ENCODE measurements around the gene PPP1R1B.

Gene PPP1R1B

GRCh38 chr17:39674702-39675389 lies 48.1 kb downstream of the PPP1R1B start:
- no peak for TF ChIP-seq CTCF (IDR thresholded peaks at IDR 0.05; ENCODE audit: control insufficient read depth, extremely low read depth, insufficient read depth)
- no peak overlapping the region for H3K4me3 ChIP-seq (ENCODE audit: low read depth, low read length)
- DNase-seq (ENCODE audit: low read depth): no peak

- H3K4me3 ChIP-seq (ENCODE audit: low read depth, low read length): no peak overlapping the region
- no peak for TF ChIP-seq CTCF (IDR thresholded peaks at IDR 0.05; ENCODE audit: control insufficient read depth, extremely low read depth, insufficient read depth)
- no peak for DNase-seq (ENCODE audit: low read depth)
Measured at GRCh38 chr17:39675390-39676082, 48.8 kb downstream of the PPP1R1B start.

- no peak for TF ChIP-seq CTCF (IDR thresholded peaks at IDR 0.05; ENCODE audit: control insufficient read depth, extremely low read depth, insufficient read depth)
- DNase-seq (ENCODE audit: low read depth): no peak
- no peak overlapping the region for H3K4me3 ChIP-seq (ENCODE audit: low read depth, low read length)
Measured at GRCh38 chr17:39676198-39676819, 49.6 kb downstream of the PPP1R1B start.

GRCh38 chr17:39677072-39677471 lies 50.3 kb downstream of the PPP1R1B start:
- no peak for DNase-seq (ENCODE audit: low read depth)
- no peak for TF ChIP-seq CTCF (IDR thresholded peaks at IDR 0.05; ENCODE audit: control insufficient read depth, extremely low read depth, insufficient read depth)
- H3K4me3 ChIP-seq (ENCODE audit: low read depth, low read length): no peak overlapping the region

- DNase-seq (ENCODE audit: low read depth): no peak
- TF ChIP-seq CTCF (IDR thresholded peaks at IDR 0.05; ENCODE audit: control insufficient read depth, extremely low read depth, insufficient read depth): no peak
- H3K4me3 ChIP-seq (ENCODE audit: low read depth, low read length): no peak overlapping the region
Measured at GRCh38 chr17:39677542-39678339, 51.0 kb downstream of the PPP1R1B start.

- no peak for DNase-seq (ENCODE audit: low read depth)
- no peak overlapping the region for H3K4me3 ChIP-seq (ENCODE audit: low read depth, low read length)
- no peak for TF ChIP-seq CTCF (IDR thresholded peaks at IDR 0.05; ENCODE audit: control insufficient read depth, extremely low read depth, insufficient read depth)
Measured at GRCh38 chr17:39678340-39679116, 51.8 kb downstream of the PPP1R1B start.

Data from LNCaP clone FGC (cell line).